ENCODE measurements around the gene SERPINE3. TPM values are rescaled to one million over a fixed set of nuclear protein-coding genes. Genes with fewer than 3 reads are reported as not detected.

Gene SERPINE3
- not detected for polyA plus RNA-seq (2012; ENCODE audit: insufficient read length, low read depth)

DNA sequence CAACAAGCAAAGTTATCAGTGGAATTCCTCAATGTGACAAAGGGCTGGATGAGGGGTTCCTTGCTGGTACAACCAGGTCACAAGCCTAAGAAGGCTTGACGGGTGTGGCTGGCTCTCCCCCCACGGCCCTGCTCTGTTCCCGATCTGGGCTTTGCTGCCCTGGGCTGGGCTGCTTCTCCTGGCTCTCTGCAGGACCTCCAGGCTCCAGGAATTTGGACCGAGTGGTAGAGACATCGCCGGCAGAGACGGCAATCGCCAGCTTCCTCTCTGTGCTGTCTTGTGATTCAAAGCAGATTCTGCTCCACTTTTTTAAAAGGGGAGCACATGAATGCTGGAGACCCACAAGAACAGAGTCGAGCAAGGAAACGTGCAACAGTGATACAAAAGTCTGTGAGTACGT is at the start of gene SERPINE3:
Gene SERPINE3, plus strand, starts transcription at position 338 of the 400 bp plus-strand sequence. CDS start 1,401 bp downstream, outside the sequence.
- TF ChIP-seq POLR2AphosphoS5 (IDR thresholded peaks at IDR 0.05; ENCODE audit: low read depth, low read length), result no peak
- no peak for TF ChIP-seq REST (IDR thresholded peaks at IDR 0.05; ENCODE audit: insufficient read depth in 1 of 2, low read depth in 2 of 2, low read length in 2 of 2)
- no peak for TF ChIP-seq FOXP2 (optimal IDR thresholded peaks at IDR 0.05; ENCODE audit: borderline replicate concordance, extremely low read depth, extremely low read length, insufficient read depth)
- no peak for TF ChIP-seq SIN3A (IDR thresholded peaks at IDR 0.05; ENCODE audit: borderline replicate concordance, insufficient read depth, low read length)
- no peak for TF ChIP-seq TAF1 (IDR thresholded peaks at IDR 0.05; ENCODE audit: borderline replicate concordance, insufficient read depth, low read length)

DNA sequence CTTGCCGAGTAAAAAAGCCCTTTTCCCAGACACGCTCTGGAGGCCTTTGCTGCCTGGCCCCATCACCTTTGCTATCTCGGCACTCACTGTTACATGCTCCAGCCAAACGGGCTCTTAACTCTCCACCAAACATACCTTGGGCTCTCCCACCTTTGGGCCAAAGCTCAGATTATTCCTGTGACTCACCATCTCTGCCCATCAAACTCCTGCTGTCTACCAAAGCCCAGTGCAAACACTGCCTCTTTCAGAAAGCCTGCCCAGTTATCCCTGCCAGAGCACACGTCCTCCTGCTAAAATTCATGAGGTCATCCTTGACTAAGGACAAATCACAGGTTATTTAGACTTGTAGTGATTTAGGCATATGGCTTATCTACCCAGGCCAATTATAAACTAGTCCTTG is 48.1 kb upstream of the SERPINE3 start:
- no peak for TF ChIP-seq REST (IDR thresholded peaks at IDR 0.05; ENCODE audit: insufficient read depth in 1 of 2, low read depth in 2 of 2, low read length in 2 of 2)
- no peak for TF ChIP-seq SIN3A (IDR thresholded peaks at IDR 0.05; ENCODE audit: borderline replicate concordance, insufficient read depth, low read length)
- no peak for TF ChIP-seq FOXP2 (optimal IDR thresholded peaks at IDR 0.05; ENCODE audit: borderline replicate concordance, extremely low read depth, extremely low read length, insufficient read depth)
- no peak for TF ChIP-seq POLR2AphosphoS5 (IDR thresholded peaks at IDR 0.05; ENCODE audit: low read depth, low read length)
- TF ChIP-seq TAF1 (IDR thresholded peaks at IDR 0.05; ENCODE audit: borderline replicate concordance, insufficient read depth, low read length), result no peak

DNA sequence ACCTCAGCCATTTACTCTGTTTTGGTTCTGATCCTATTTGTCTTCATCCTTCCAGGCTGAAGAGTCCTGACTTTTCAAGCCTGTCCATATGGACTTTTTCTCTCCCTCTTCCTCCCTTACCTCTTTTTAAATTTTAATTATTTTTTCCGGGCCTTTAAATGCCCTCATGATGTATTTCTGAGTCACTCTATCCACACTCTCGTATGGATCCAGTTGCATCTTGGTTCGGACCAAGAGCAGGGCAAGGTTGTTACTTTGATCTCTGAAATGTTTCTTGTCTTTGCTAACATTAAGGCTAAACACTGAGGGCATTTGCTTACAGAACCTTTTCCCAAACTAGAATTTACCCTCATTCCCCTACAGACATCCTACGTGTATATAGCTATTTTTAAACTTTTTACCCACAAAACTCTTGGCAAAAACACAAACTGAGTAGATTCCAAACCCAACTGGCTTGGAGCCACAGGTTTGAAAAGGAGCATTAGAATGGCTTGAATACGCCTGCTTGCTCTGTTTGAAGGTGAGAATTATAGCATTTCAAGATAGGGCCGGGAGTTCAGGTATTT is 47.4 kb upstream of the SERPINE3 start:
- TF ChIP-seq POLR2AphosphoS5 (IDR thresholded peaks at IDR 0.05; ENCODE audit: low read depth, low read length) (no peak), SIN3A (IDR thresholded peaks at IDR 0.05; ENCODE audit: borderline replicate concordance, insufficient read depth, low read length) (no peak), TAF1 (IDR thresholded peaks at IDR 0.05; ENCODE audit: borderline replicate concordance, insufficient read depth, low read length) (no peak), REST (IDR thresholded peaks at IDR 0.05; ENCODE audit: insufficient read depth in 1 of 2, low read depth in 2 of 2, low read length in 2 of 2) (no peak), FOXP2 (optimal IDR thresholded peaks at IDR 0.05; ENCODE audit: borderline replicate concordance, extremely low read depth, extremely low read length, insufficient read depth) (no peak)

- TF ChIP-seq SIN3A (IDR thresholded peaks at IDR 0.05; ENCODE audit: borderline replicate concordance, insufficient read depth, low read length) (no peak), POLR2AphosphoS5 (IDR thresholded peaks at IDR 0.05; ENCODE audit: low read depth, low read length) (no peak), FOXP2 (optimal IDR thresholded peaks at IDR 0.05; ENCODE audit: borderline replicate concordance, extremely low read depth, extremely low read length, insufficient read depth) (no peak), REST (IDR thresholded peaks at IDR 0.05; ENCODE audit: insufficient read depth in 1 of 2, low read depth in 2 of 2, low read length in 2 of 2) (no peak), TAF1 (IDR thresholded peaks at IDR 0.05; ENCODE audit: borderline replicate concordance, insufficient read depth, low read length) (no peak)
Observed at GRCh38 chr13:51297556-51297955, 41.9 kb upstream of the SERPINE3 start.
